HCT116 (cell line): ENCODE data around the gene TYW1B. TPM values are rescaled to one million over a fixed set of nuclear protein-coding genes. Genes with fewer than 3 reads are reported as not detected.
"Not testable (repeated sequence)": the region's sequence is repeated elsewhere in the genome, so short reads cannot be mapped to it uniquely, and the experiment has no call there.

ENCODE experiments used
- ATAC-seq: fragments of 200-7000 bp; cut with Tn5 transposase; 2 replicates; pipeline ENCODE4 v1.9.1; 2020; ENCODE audit warnings: mild to moderate bottlenecking, moderate library complexity
- BruUV-seq: library from RNA; stranded (reverse); fragments of 400-500 nt; replicated peaks from 2 replicates; lab custom pipeline; 2021; lab: Mats Ljungman, UMichigan
- CTCF ChIA-PET: fragments of 300-600 bp; sonication (Branson Sonifier 250); formaldehyde crosslinking; loops from one replicate; lab custom pipeline; 2021; ENCODE audit warnings: antibody characterized with exemption; lab: Charles Lee
- POLR2A ChIA-PET: fragments of 300-600, 350-600 bp; sonication (Branson Sonifier 250); formaldehyde crosslinking; loops from one replicate; lab custom pipeline; 2021; ENCODE audit warnings: antibody characterized with exemption; lab: Charles Lee
- RAD21 ChIA-PET, 2 experiments: fragments of 300-600 bp; sonication (Branson Sonifier 250); formaldehyde crosslinking; loops; one replicate each; lab custom pipeline; 2023; ENCODE audit warnings: low total read pairs in 2 of 2; ENCODE audit not compliant: uncharacterized antibody in 2 of 2, unreplicated experiment in 2 of 2, low non-redundant PET in 1 of 2; lab: Charles Lee
- DNase-seq: peaks from one replicate; pipeline ENCODE4 v3.0.0-alpha.2; 2010; ENCODE audit warnings: low read depth, low spot score
- H2AFZ ChIP-seq: fragments of 200-600 bp; shearing (Covaris generic), sonication (generic); 2 replicates; pipeline ENCODE4 v1.6.1; 2017; ENCODE audit warnings: low read depth, mixed run types, mixed read lengths, antibody characterized with exemption, low read length; ENCODE audit not compliant: poor library complexity, severe bottlenecking
- H3K27ac ChIP-seq: 2 replicates; pipeline ENCODE4 v1.5.1; 2012; ENCODE audit warnings: low read depth, low read length
- H3K27me3 ChIP-seq: fragments of 200-600 bp; sonication (generic); 2 replicates; pipeline ENCODE4 v1.6.1; 2016; ENCODE audit warnings: mixed run types, low read length, mixed read lengths; ENCODE audit not compliant: insufficient read depth
- H3K36me3 ChIP-seq, 2 experiments: fragments of 200-500 bp in 1 of 2; fragments of 200-600 bp in 1 of 2; sonication (Bioruptor generic) in 1 of 2; sonication (generic) in 1 of 2; 2 replicates each; pipeline versions ENCODE4 v1.5.1 to v1.6.1; 2014 to 2016; ENCODE audit warnings: low read length in 2 of 2, inconsistent platforms in 1 of 2, mixed read lengths in 1 of 2, mixed run types in 1 of 2; ENCODE audit not compliant: insufficient read depth in 2 of 2, control insufficient read depth in 1 of 2
- H3K4me1 ChIP-seq, 2 experiments: fragments of 200-600 bp in 1 of 2; sonication (generic) in 1 of 2; 2 replicates each; pipeline versions ENCODE4 v1.5.1 to v1.6.1; 2012 to 2017; ENCODE audit warnings: low read length in 2 of 2, inconsistent platforms in 1 of 2, mild to moderate bottlenecking in 1 of 2, mixed read lengths in 1 of 2, mixed run types in 1 of 2, moderate library complexity in 1 of 2; ENCODE audit not compliant: insufficient read depth in 2 of 2, control insufficient read depth in 1 of 2
- H3K4me2 ChIP-seq: fragments of 200-600 bp; sonication (generic); 2 replicates; pipeline ENCODE4 v1.6.1; 2017; ENCODE audit warnings: mixed run types, low read length, mixed read lengths
- H3K4me3 ChIP-seq, 2 experiments: fragments of 200-600 bp in 1 of 2; sonication (generic) in 1 of 2; replicated peaks in 1 of 2; 2 replicates each; pipeline ENCODE4 v1.5.1; 2011 to 2016; ENCODE audit warnings: low read length in 2 of 2, control low read depth in 1 of 2, low read depth in 1 of 2, mild to moderate bottlenecking in 1 of 2, mixed read lengths in 1 of 2, mixed run types in 1 of 2
- H3K79me2 ChIP-seq: fragments of 200-600 bp; sonication (generic); 2 replicates; pipeline ENCODE4 v1.6.1; 2017; ENCODE audit warnings: mild to moderate bottlenecking, mixed run types, low read length, moderate library complexity, mixed read lengths; ENCODE audit not compliant: insufficient read depth
- H3K9ac ChIP-seq: fragments of 200-600 bp; sonication (generic); 2 replicates; pipeline ENCODE4 v1.6.1; 2016; ENCODE audit warnings: low read length, mixed read lengths
- H3K9me2 ChIP-seq: fragments of 200-600 bp; sonication (generic), shearing (Covaris generic); 2 replicates; pipeline ENCODE4 v1.6.1; 2017; ENCODE audit warnings: mixed run types, mild to moderate bottlenecking, moderate library complexity; ENCODE audit not compliant: insufficient read depth
- H3K9me3 ChIP-seq, 2 experiments: fragments of 200-500 bp in 1 of 2; fragments of 200-600 bp in 1 of 2; sonication (Bioruptor generic) in 1 of 2; sonication (generic) in 1 of 2; 2 replicates each; pipeline ENCODE4 v1.6.1; 2014 to 2017; ENCODE audit warnings: low read length in 2 of 2, mixed read lengths in 2 of 2, inconsistent platforms in 1 of 2, low read depth in 1 of 2, mild to moderate bottlenecking in 1 of 2, mixed run types in 1 of 2, moderate library complexity in 1 of 2; ENCODE audit not compliant: control insufficient read depth in 1 of 2, insufficient read depth in 1 of 2
- H4K20me1 ChIP-seq: fragments of 200-600 bp; sonication (generic), shearing (Covaris generic); 2 replicates; pipeline ENCODE4 v1.6.1; 2017; ENCODE audit warnings: mixed run types, mild to moderate bottlenecking, moderate library complexity; ENCODE audit not compliant: insufficient read depth
- intact Hi-C: fragments of 100-400 bp; cut with micrococcal nuclease; formaldehyde crosslinking; loops from 2 replicates; pipeline ENCODE4 v1.10.0; 2022
- total RNA-seq: library from RNA; stranded (reverse); gene quantifications from one replicate; pipeline ENCODE4 v1.2.1, GENCODE V29; 2021; ENCODE audit not compliant: unreplicated experiment

The TYW1B gene
- total RNA-seq, 1 experiment from 2014 or later = 2.4 TPM

DNA sequence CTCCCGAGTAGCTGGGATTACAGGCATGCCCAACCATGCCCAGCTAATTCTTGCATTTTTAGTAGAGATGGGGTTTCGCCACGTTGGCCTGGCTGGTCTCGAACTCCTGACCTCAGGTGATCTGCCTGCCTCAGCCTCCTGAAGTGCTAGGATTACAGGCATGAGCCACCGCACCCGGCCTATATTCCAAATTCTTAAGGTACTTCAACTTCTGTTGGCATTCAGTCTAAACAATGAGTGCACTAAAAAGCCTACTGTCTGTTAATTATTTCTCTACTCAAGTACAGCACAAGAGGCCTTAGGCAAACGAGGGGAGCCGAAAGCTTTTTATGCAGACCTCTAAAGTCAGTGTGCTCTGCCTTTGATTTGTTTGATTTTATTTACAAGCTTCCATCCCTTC is 243.4 kb downstream of the TYW1B start:
- H3K9me2 ChIP-seq, H3K4me2 ChIP-seq, H3K9ac ChIP-seq, CTCF ChIA-PET, H2AFZ ChIP-seq, DNase-seq, H4K20me1 ChIP-seq, H3K4me1 ChIP-seq, H3K36me3 ChIP-seq, H3K27ac ChIP-seq, POLR2A ChIA-PET, intact Hi-C loops, H3K79me2 ChIP-seq, H3K4me3 ChIP-seq, ATAC-seq, BruUV-seq, H3K27me3 ChIP-seq, RAD21 ChIA-PET, H3K9me3 ChIP-seq: not testable (repeated sequence)

- H3K4me3 ChIP-seq, DNase-seq, H3K4me2 ChIP-seq, intact Hi-C loops, H3K79me2 ChIP-seq, CTCF ChIA-PET, H3K9me3 ChIP-seq, H3K4me1 ChIP-seq, H3K36me3 ChIP-seq, RAD21 ChIA-PET, H4K20me1 ChIP-seq, H3K9me2 ChIP-seq, H3K27me3 ChIP-seq, H3K27ac ChIP-seq, H3K9ac ChIP-seq, BruUV-seq, POLR2A ChIA-PET, ATAC-seq, H2AFZ ChIP-seq: not testable (repeated sequence)
These were observed 244.2 kb downstream of the TYW1B start for GRCh38 chr7:72583620-72584361.

DNA sequence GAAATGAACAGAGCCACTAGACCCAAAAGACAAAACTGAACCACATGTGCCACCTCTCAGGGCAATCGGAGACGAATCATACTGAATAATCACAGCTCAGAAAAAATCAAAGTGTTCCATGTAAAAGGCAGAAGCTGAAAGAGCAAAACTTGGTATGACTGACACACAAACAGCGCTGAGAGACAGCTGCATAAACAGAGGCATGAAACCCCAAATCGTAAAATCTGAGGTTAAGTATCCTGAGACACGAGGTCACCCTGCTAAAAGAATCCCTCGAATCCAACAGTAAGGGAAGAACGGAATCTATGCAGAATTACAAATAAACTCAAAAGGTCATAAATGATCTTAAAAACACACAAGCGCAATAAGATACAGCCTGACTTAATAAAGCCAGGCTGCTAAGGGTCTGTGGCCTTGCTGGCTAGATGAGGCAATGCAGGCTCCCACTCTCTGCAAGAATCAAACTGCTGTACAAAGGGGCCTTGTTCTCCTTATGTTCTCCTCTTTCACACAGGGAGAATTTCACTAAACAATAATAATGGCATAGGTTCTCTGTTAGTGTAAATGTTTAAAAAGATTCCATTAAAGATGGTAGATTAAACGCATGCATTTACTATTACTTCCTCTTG is 247.7 kb downstream of the TYW1B start:
- H3K27ac ChIP-seq, RAD21 ChIA-PET: not testable (repeated sequence)

More for the DNA sequence above, 247.7 kb downstream of the TYW1B start:
- BruUV-seq, CTCF ChIA-PET, H3K27me3 ChIP-seq, H3K79me2 ChIP-seq, H3K4me2 ChIP-seq, H3K4me1 ChIP-seq, H3K36me3 ChIP-seq, H3K4me3 ChIP-seq, H4K20me1 ChIP-seq, POLR2A ChIA-PET, H3K9me2 ChIP-seq, intact Hi-C loops, H3K9ac ChIP-seq, ATAC-seq, H3K9me3 ChIP-seq, H2AFZ ChIP-seq, DNase-seq: not testable (repeated sequence)
